K562 (cell line): Measurements from ENCODE around the gene SRPK2. TPM values are rescaled to one million over a fixed set of nuclear protein-coding genes. Genes with fewer than 3 reads are reported as not detected.

Experiments used
- ATAC-seq: fragments of 200-7000 bp; cut with Tn5 transposase; 3 replicates; pipeline ENCODE4 v1.9.1; 2020; ENCODE audit warnings: moderate library complexity
- BruUV-seq: library from RNA; stranded (reverse); fragments of 400-500 nt; replicated peaks from 2 replicates; lab custom pipeline; 2021; lab: Mats Ljungman, UMichigan
- CTCF ChIA-PET: fragments of 300-600 bp; formaldehyde crosslinking; extraction: SDS; loops from one replicate; lab custom pipeline; 2021; ENCODE audit warnings: low intra/inter-chr PET ratio; lab: Yijun Ruan, JAX
- POLR2A ChIA-PET: fragments of 300-600, 350-650 bp; sonication (Branson Sonifier 250); formaldehyde crosslinking; extraction: SDS; loops from one replicate; lab custom pipeline; 2021; ENCODE audit warnings: antibody characterized with exemption, inconsistent platforms; lab: Yijun Ruan, JAX
- DNase-seq, 4 experiments: peaks; one replicate each; pipeline versions ENCODE4 v3.0.0 to v3.0.0-alpha.2; 2011 to 2018; ENCODE audit warnings: low spot score in 3 of 4, mixed read lengths in 3 of 4; ENCODE audit errors: extremely low read depth in 1 of 4
- FAIRE-seq: peaks from 2 replicates; lab custom pipeline; 2011; peaks lifted over from hg19 to GRCh38; lab: Jason Lieb, UNC
- H2AFZ ChIP-seq: 2 replicates; pipeline ENCODE4 v1.6.0; 2011; ENCODE audit warnings: low read depth, low read length, control low read depth, inconsistent platforms
- H3K27ac ChIP-seq: fragments of 200-600 bp; 3 replicates; pipeline ENCODE4 v1.8.0; 2011; ENCODE audit warnings: low read depth, mild to moderate bottlenecking, control low read depth, inconsistent platforms, low read length, moderate library complexity, mixed read lengths; ENCODE audit errors: extremely low read depth
- H3K27me3 ChIP-seq, 2 experiments: fragments of 300-600 bp in 1 of 2; 2 replicates in 1 of 2; 3 replicates in 1 of 2; pipeline versions ENCODE4 v1.6.0 to v1.8.0; 2011; ENCODE audit warnings: inconsistent platforms in 2 of 2, low read length in 2 of 2, mild to moderate bottlenecking in 1 of 2, mixed read lengths in 1 of 2, moderate library complexity in 1 of 2; ENCODE audit not compliant: control insufficient read depth in 2 of 2, insufficient read depth in 2 of 2
- H3K36me3 ChIP-seq: fragments of 300-600 bp; 3 replicates; pipeline ENCODE4 v1.8.0; 2011; ENCODE audit warnings: mild to moderate bottlenecking, low read length, inconsistent platforms; ENCODE audit not compliant: control insufficient read depth, insufficient read depth
- H3K4me1 ChIP-seq, 2 experiments: fragments of 200-600 bp in 1 of 2; replicated peaks in 1 of 2; 2 replicates in 1 of 2; 3 replicates in 1 of 2; pipeline versions ENCODE4 v1.5.1 to v1.8.0; 2011; ENCODE audit warnings: inconsistent platforms in 2 of 2, low read length in 2 of 2, mild to moderate bottlenecking in 1 of 2, mixed read lengths in 1 of 2, moderate library complexity in 1 of 2; ENCODE audit not compliant: control insufficient read depth in 2 of 2, insufficient read depth in 2 of 2
- H3K4me2 ChIP-seq: 2 replicates; pipeline ENCODE4 v1.6.1; 2011; ENCODE audit warnings: low read length, control low read depth, inconsistent platforms, mixed read lengths; ENCODE audit not compliant: insufficient read depth
- H3K4me3 ChIP-seq: fragments of 200-600 bp; sonication (generic), shearing (Covaris generic); 2 replicates; pipeline ENCODE4 v1.5.1; 2016; ENCODE audit warnings: control low read depth, inconsistent platforms
- H3K79me2 ChIP-seq: fragments of 200-600 bp; 3 replicates; pipeline ENCODE4 v1.8.0; 2011; ENCODE audit warnings: low read length, inconsistent platforms; ENCODE audit not compliant: control insufficient read depth, insufficient read depth
- H3K9ac ChIP-seq, 2 experiments: 2 replicates each; pipeline versions ENCODE4 v1.6.0 to v1.6.1; 2011; ENCODE audit warnings: low read depth in 2 of 2, low read length in 2 of 2, control low read depth in 1 of 2, inconsistent platforms in 1 of 2, mild to moderate bottlenecking in 1 of 2, mixed read lengths in 1 of 2; ENCODE audit not compliant: insufficient read depth in 1 of 2
- H3K9me1 ChIP-seq: one replicate; pipeline ENCODE4 v1.6.0; 2011; ENCODE audit warnings: inconsistent platforms, mild to moderate bottlenecking, low read length, moderate library complexity; ENCODE audit not compliant: control insufficient read depth, insufficient read depth
- H3K9me3 ChIP-seq: replicated peaks from 2 replicates; pipeline ENCODE4 v1.5.1; 2011; ENCODE audit warnings: low read depth, low read length, inconsistent platforms; ENCODE audit not compliant: control insufficient read depth, insufficient read depth
- H4K20me1 ChIP-seq: replicated peaks from 2 replicates; pipeline ENCODE4 v1.6.1; 2011; ENCODE audit warnings: low read length, inconsistent platforms, mixed read lengths; ENCODE audit not compliant: control insufficient read depth, insufficient read depth
- HNRNPK ChIP-seq: fragments of 200-400 bp; formaldehyde crosslinking; IDR thresholded peaks from one replicate; pipeline ENCODE4 v1.6.1; 2018; ENCODE audit warnings: mild to moderate bottlenecking, low read depth, low read length; ENCODE audit not compliant: poor library complexity, severe bottlenecking
- PTBP1 ChIP-seq: fragments of 200-400 bp; formaldehyde crosslinking; IDR thresholded peaks from 2 replicates; pipeline ENCODE4 v1.6.1; 2017; ENCODE audit warnings: low read depth, low read length
- ZNF121 ChIP-seq: sonication (generic); formaldehyde crosslinking; conservative IDR thresholded peaks from 2 replicates; pipeline ENCODE4 v1.8.0; 2022; ENCODE audit warnings: missing genetic modification reagents
- WGBS: fragments of 100-300 bp; shearing (Covaris generic); methylation state at CpG from one replicate; pipeline ENCODE4 v1.1.6; 2016; ENCODE audit warnings: low coverage, mixed read lengths; ENCODE audit not compliant: insufficient coverage; ENCODE audit errors: missing lambda C conversion rate; 5-methylcytosine and 5-hydroxymethylcytosine counted together
- in situ Hi-C: fragments of 300-500 bp; cut with MboI; formaldehyde crosslinking; loops from 4 replicates; pipeline ENCODE4 v1.15.0; 2018; ENCODE audit warnings: inconsistent platforms, mixed read lengths
- intact Hi-C: fragments of 100-400 bp; cut with micrococcal nuclease; formaldehyde crosslinking; loops from 2 replicates; pipeline ENCODE4 v1.14.2; 2022
- polyA plus RNA-seq, 8 experiments: library from polyadenylated mRNA; depleted of rRNA in 4 of 8; stranded (reverse) in 5 of 8; unstranded in 3 of 8; fragments of >200 nt; fragmentation: Nextera tagmentation in 2 of 8; fragmentation: Illumina TruSeq in 1 of 8; extraction: Ambion mirVana in 2 of 8; extraction: Trizol in 1 of 8; gene quantifications; 2 replicates each; pipeline versions ENCODE4 v1.2.1 to v1.2.3, GENCODE V29; 2011 to 2014; ENCODE audit warnings: inconsistent platforms in 1 of 8, missing spikeins in 1 of 8
- total RNA-seq, 7 experiments: library from RNA; depleted of rRNA in 6 of 7; stranded (reverse); fragments of >200 nt in 6 of 7; fragmentation: Illumina TruSeq in 2 of 7; extraction: Trizol in 2 of 7; gene quantifications; 2 replicates each; pipeline versions ENCODE4 v1.2.1 to v1.2.3, GENCODE V29; 2011 to 2021; ENCODE audit warnings: low replicate concordance in 1 of 7
- TF ChIP-seq, protein P1 (sequence below): IDR thresholded peaks from 2 replicates; pipeline ENCODE4 v1.6.1; 2016; ENCODE audit warnings: missing genetic modification characterization, missing compliant biosample characterization
- TF ChIP-seq, protein P2 (sequence below): fragments of 450-650 bp; formaldehyde crosslinking; IDR thresholded peaks from 2 replicates; pipeline ENCODE4 v1.4.0; 2022; ENCODE audit warnings: missing genetic modification characterization
- TF ChIP-seq, protein P3 (sequence below): fragments of 450-650 bp; IDR thresholded peaks from 2 replicates; pipeline ENCODE4 v1.6.1; 2018; ENCODE audit not compliant: partially characterized antibody

Gene SRPK2
- total and polyA plus RNA-seq, 9 of the 15 experiments (the other 6 are each of a cell fraction or from before 2014, with no cell fraction given) = 21.5 to 44.7 (median 33.3) TPM

DNA sequence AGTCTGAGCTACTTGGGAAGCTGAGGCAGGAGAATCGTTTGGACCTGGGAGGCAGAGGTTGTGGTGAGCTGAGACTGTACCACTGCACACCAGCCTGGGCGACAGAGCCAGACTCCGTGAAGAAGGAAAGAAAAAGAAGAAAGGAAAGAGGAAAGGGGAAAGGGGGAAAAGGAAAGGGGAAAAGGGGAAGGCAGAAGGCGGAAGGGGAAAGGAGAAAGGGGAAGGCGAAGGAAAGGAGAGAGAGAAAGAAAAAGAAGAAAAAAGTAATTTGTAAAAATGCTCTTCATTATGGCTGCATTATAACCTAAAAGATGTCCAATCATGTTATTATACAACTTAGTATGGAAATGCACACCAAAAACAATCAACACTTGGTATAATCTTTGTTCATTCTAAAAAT lies 110.2 kb downstream of the SRPK2 start:
- FAIRE-seq = no peak
- Histone ChIP-seq H3K4me3 (no peak overlapping the region), H3K36me3 (no peaks in the 10 kb centered on the region), H3K4me1 (peaks cover under 1 to 3% of the 10 kb centered on the region in 2 experiments; a peak in 2 of 5 replicates), H3K9me3 (no peaks in the 10 kb centered on the region), H3K9ac (no peak overlapping the region), H3K79me2 (peaks cover 22% of the 10 kb centered on the region; the same call in 2 of the 3 replicates), H3K9me1 (no peaks in the 10 kb centered on the region), H4K20me1 (peaks cover 5% of the 10 kb centered on the region; the same call in 1 of the 2 replicates), H2AFZ (no peak overlapping the region), H3K27ac (no peak overlapping the region), H3K4me2 (no peak overlapping the region), H3K27me3 (no peaks in the 10 kb centered on the region)
- in situ Hi-C loops (no loop called here), intact Hi-C loops (no loop called here)
- no peak for ATAC-seq
- ChIA-PET CTCF (no interaction called here), POLR2A (interaction anchor here (1.7 to 2.3 kb wide), 2 partner anchors 10 to 11 kb away, joined by 5 to 7 read pairs; no protein-coding TSS in a partner anchor)
- TF ChIP-seq, protein P1, sequence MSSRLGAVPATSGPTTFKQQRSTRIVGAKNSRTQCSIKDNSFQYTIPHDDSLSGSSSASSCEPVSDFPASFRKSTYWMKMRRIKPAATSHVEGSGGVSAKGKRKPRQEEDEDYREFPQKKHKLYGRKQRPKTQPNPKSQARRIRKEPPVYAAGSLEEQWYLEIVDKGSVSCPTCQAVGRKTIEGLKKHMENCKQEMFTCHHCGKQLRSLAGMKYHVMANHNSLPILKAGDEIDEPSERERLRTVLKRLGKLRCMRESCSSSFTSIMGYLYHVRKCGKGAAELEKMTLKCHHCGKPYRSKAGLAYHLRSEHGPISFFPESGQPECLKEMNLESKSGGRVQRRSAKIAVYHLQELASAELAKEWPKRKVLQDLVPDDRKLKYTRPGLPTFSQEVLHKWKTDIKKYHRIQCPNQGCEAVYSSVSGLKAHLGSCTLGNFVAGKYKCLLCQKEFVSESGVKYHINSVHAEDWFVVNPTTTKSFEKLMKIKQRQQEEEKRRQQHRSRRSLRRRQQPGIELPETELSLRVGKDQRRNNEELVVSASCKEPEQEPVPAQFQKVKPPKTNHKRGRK (tag) = peak; percentile 85
- TF ChIP-seq ZNF121 (CRISPR knock-in tag) (no peak), PTBP1 (no peak), HNRNPK (peak; percentile 49)
- TF ChIP-seq, protein P2, sequence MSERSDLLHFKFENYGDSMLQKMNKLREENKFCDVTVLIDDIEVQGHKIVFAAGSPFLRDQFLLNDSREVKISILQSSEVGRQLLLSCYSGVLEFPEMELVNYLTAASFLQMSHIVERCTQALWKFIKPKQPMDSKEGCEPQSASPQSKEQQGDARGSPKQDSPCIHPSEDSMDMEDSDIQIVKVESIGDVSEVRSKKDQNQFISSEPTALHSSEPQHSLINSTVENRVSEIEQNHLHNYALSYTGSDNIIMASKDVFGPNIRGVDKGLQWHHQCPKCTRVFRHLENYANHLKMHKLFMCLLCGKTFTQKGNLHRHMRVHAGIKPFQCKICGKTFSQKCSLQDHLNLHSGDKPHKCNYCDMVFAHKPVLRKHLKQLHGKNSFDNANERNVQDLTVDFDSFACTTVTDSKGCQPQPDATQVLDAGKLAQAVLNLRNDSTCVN (CRISPR knock-in tag) = 0 out of 2 replicates have a peak, but pooled peaks have one; percentile 31
- TF ChIP-seq, protein P3, sequence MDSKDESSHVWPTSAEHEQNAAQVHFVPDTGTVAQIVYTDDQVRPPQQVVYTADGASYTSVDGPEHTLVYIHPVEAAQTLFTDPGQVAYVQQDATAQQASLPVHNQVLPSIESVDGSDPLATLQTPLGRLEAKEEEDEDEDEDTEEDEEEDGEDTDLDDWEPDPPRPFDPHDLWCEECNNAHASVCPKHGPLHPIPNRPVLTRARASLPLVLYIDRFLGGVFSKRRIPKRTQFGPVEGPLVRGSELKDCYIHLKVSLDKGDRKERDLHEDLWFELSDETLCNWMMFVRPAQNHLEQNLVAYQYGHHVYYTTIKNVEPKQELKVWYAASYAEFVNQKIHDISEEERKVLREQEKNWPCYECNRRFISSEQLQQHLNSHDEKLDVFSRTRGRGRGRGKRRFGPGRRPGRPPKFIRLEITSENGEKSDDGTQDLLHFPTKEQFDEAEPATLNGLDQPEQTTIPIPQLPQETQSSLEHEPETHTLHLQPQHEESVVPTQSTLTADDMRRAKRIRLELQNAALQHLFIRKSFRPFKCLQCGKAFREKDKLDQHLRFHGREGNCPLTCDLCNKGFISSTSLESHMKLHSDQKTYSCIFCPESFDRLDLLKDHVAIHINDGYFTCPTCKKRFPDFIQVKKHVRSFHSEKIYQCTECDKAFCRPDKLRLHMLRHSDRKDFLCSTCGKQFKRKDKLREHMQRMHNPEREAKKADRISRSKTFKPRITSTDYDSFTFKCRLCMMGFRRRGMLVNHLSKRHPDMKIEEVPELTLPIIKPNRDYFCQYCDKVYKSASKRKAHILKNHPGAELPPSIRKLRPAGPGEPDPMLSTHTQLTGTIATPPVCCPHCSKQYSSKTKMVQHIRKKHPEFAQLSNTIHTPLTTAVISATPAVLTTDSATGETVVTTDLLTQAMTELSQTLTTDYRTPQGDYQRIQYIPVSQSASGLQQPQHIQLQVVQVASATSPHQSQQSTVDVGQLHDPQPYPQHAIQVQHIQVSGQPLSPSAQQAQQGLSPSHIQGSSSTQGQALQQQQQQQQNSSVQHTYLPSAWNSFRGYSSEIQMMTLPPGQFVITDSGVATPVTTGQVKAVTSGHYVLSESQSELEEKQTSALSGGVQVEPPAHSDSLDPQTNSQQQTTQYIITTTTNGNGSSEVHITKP = peak; percentile 27
- BruUV-seq = no TSS peak
- no peak for DNase-seq
- WGBS = 82% methylated on average over 4 of the region's 5 CpGs
